GM12878 (cell line): ENCODE data around the gene NTM.

Experiments used
- CBX3 ChIP-seq: fragments of 200-600 bp; sonication (generic); IDR thresholded peaks from 2 replicates; pipeline ENCODE4 v1.6.1; 2016; ENCODE audit warnings: low read depth, borderline replicate concordance
- POLR2A ChIP-seq: IDR thresholded peaks from 2 replicates; pipeline ENCODE4 v1.6.1; 2011; ENCODE audit warnings: low read depth, mild to moderate bottlenecking, low read length
- POLR2AphosphoS2 ChIP-seq: IDR thresholded peaks from 2 replicates; pipeline ENCODE4 v1.6.1; 2011; ENCODE audit warnings: low read depth, mild to moderate bottlenecking, low read length, improper control_type of control experiment, moderate library complexity
- RCOR1 ChIP-seq: conservative IDR thresholded peaks from 2 replicates; pipeline ENCODE4 v1.6.1; 2012; ENCODE audit warnings: low read depth, low read length, improper control_type of control experiment
- TCF7 ChIP-seq: IDR thresholded peaks from 2 replicates; pipeline ENCODE4 v1.6.1; 2014; ENCODE audit warnings: antibody characterized with exemption, borderline replicate concordance

DNA sequence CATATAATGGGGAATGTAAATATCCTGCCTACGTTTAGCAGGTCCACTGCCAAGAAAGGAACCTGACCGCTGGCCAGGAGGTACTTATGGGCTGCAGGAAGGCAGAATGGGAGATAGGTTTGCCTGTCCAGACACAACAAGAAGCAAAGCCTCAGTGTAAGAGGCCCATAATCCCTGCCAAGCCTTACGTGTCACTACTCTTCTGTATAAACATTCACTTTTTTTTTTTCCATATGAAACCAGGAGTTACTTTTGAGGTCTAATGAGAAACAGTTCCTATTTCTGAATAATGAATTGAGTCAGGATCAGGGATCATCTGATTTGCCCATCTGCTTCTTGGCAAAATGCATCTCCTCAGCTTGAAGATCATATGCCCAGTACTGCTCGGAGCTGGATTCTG, 230.2 kb downstream of the NTM start:
- no peak for TF ChIP-seq POLR2A
- no peak for TF ChIP-seq RCOR1
- no peak for TF ChIP-seq TCF7
- TF ChIP-seq POLR2AphosphoS2, result no peak
- no peak for TF ChIP-seq CBX3
